Endothelial cell of umbilical vein (primary cell): ENCODE results near the gene HEPH. TPM values are rescaled to one million over a fixed set of nuclear protein-coding genes. Genes with fewer than 3 reads are reported as not detected.

Source experiments
- BruUV-seq: library from RNA; stranded (reverse); fragments of 400-500 nt; replicated peaks from 2 replicates; lab custom pipeline; 2021; lab: Mats Ljungman, UMichigan
- CTCF ChIA-PET: fragments of 300-600, 350-600 bp; sonication (Branson Sonifier 250); formaldehyde crosslinking; loops from one replicate; lab custom pipeline; 2021; ENCODE audit warnings: antibody characterized with exemption, inconsistent platforms; lab: Charles Lee
- POLR2A ChIA-PET: fragments of 300-600, 350-600 bp; sonication (Branson Sonifier 250); formaldehyde crosslinking; loops from one replicate; lab custom pipeline; 2021; ENCODE audit warnings: antibody characterized with exemption, inconsistent platforms; lab: Charles Lee
- DNase-seq: peaks from one replicate; pipeline ENCODE4 v3.0.0-alpha.2; 2011; ENCODE audit warnings: low read depth, low spot score
- FAIRE-seq: peaks from 2 replicates; lab custom pipeline; 2011; peaks lifted over from hg19 to GRCh38; lab: Jason Lieb, UNC
- H2AFZ ChIP-seq: 2 replicates; pipeline ENCODE4 v1.6.0; 2012; ENCODE audit warnings: low read depth, low read length, control low read depth, inconsistent platforms
- H3K27ac ChIP-seq: 2 replicates; pipeline ENCODE4 v1.5.1; 2011; ENCODE audit warnings: low read depth, mild to moderate bottlenecking, control low read depth, low read length, moderate library complexity; ENCODE audit not compliant: insufficient read depth
- H3K27me3 ChIP-seq, 2 experiments: 2 replicates each; pipeline versions ENCODE4 v1.6.0 to v1.6.1; 2011; ENCODE audit warnings: low read length in 2 of 2, mixed read lengths in 1 of 2; ENCODE audit not compliant: control insufficient read depth in 2 of 2, insufficient read depth in 2 of 2
- H3K36me3 ChIP-seq, 2 experiments: 2 replicates in 1 of 2; 3 replicates in 1 of 2; pipeline ENCODE4 v1.5.1; 2011; ENCODE audit warnings: low read length in 2 of 2, mild to moderate bottlenecking in 1 of 2, moderate library complexity in 1 of 2; ENCODE audit not compliant: control insufficient read depth in 2 of 2, insufficient read depth in 2 of 2; ENCODE audit errors: extremely low read depth in 1 of 2
- H3K4me1 ChIP-seq: 3 replicates; pipeline ENCODE4 v1.5.1; 2011; ENCODE audit warnings: mild to moderate bottlenecking, low read length; ENCODE audit not compliant: control insufficient read depth, insufficient read depth; ENCODE audit errors: extremely low read depth
- H3K4me2 ChIP-seq: 2 replicates; pipeline ENCODE4 v1.6.1; 2011; ENCODE audit warnings: low read length, control low read depth, mixed read lengths; ENCODE audit not compliant: insufficient read depth
- H3K4me3 ChIP-seq, 3 experiments: fragments of 200-600 bp in 1 of 3; sonication (generic), shearing (Covaris generic) in 1 of 3; replicated peaks in 1 of 3; 2 replicates each; pipeline ENCODE4 v1.5.1; 2011 to 2016; ENCODE audit warnings: control low read depth in 3 of 3, low read length in 3 of 3, mild to moderate bottlenecking in 2 of 3, inconsistent platforms in 1 of 3, low read depth in 1 of 3, moderate library complexity in 1 of 3; ENCODE audit not compliant: insufficient read depth in 1 of 3
- H3K79me2 ChIP-seq: 2 replicates; pipeline ENCODE4 v1.6.0; 2012; ENCODE audit warnings: low read length, inconsistent platforms; ENCODE audit not compliant: control insufficient read depth, insufficient read depth
- H3K9ac ChIP-seq: replicated peaks from 2 replicates; pipeline ENCODE3; 2011; ENCODE audit warnings: low read length, control low read depth; ENCODE audit not compliant: insufficient read depth; ENCODE audit errors: extremely low read depth
- H3K9me1 ChIP-seq: replicated peaks from 3 replicates; pipeline ENCODE4 v1.6.0; 2011; ENCODE audit warnings: mild to moderate bottlenecking, low read length; ENCODE audit not compliant: control insufficient read depth, insufficient read depth; ENCODE audit errors: extremely low read depth
- H3K9me3 ChIP-seq: replicated peaks from 2 replicates; pipeline ENCODE4 v1.5.1; 2012; ENCODE audit warnings: low read length, inconsistent platforms; ENCODE audit not compliant: control insufficient read depth, insufficient read depth
- H4K20me1 ChIP-seq: replicated peaks from 2 replicates; pipeline ENCODE3; 2011; ENCODE audit warnings: mild to moderate bottlenecking, low read length; ENCODE audit not compliant: control insufficient read depth, insufficient read depth; ENCODE audit errors: extremely low read depth
- EZH2 ChIP-seq: IDR thresholded peaks from 2 replicates; pipeline ENCODE4 v1.6.1; 2012; ENCODE audit warnings: borderline replicate concordance, low read depth, mild to moderate bottlenecking, moderate library complexity, low read length, inconsistent platforms; ENCODE audit not compliant: severe bottlenecking
- FOS ChIP-seq: IDR thresholded peaks from 2 replicates; pipeline ENCODE4 v1.6.1; 2011; ENCODE audit warnings: mild to moderate bottlenecking, low read length, moderate library complexity, borderline replicate concordance; ENCODE audit not compliant: insufficient read depth
- GATA2 ChIP-seq: IDR thresholded peaks from 2 replicates; pipeline ENCODE4 v1.7.0; 2011; ENCODE audit warnings: low read depth, mild to moderate bottlenecking, moderate library complexity, mixed read lengths, low read length; ENCODE audit not compliant: insufficient read length, insufficient read depth
- JUN ChIP-seq: IDR thresholded peaks from 2 replicates; pipeline ENCODE4 v1.6.1; 2011; ENCODE audit warnings: borderline replicate concordance, low read depth; ENCODE audit not compliant: insufficient read length, insufficient read depth
- MAX ChIP-seq: IDR thresholded peaks from 2 replicates; pipeline ENCODE4 v1.6.1; 2011; ENCODE audit not compliant: insufficient read depth, insufficient read length
- MYC ChIP-seq: IDR thresholded peaks from one replicate; pipeline ENCODE4 v1.6.1; 2011; ENCODE audit warnings: mild to moderate bottlenecking, low read depth, low read length
- POLR2A ChIP-seq: IDR thresholded peaks from 2 replicates; pipeline ENCODE4 v1.6.1; 2012; ENCODE audit warnings: low read depth, mild to moderate bottlenecking, control low read depth, low read length
- POLR2AphosphoS5 ChIP-seq: IDR thresholded peaks from 2 replicates; pipeline ENCODE4 v1.6.1; 2012; ENCODE audit warnings: low read depth, mild to moderate bottlenecking, control low read depth, low read length, moderate library complexity; ENCODE audit not compliant: insufficient read depth
- dilution Hi-C: fragments of 300-500 bp; cut with MboI; formaldehyde crosslinking; loops from one replicate; pipeline ENCODE4 v1.15.0; 2019; ENCODE audit warnings: low sequenced_read_pairs; ENCODE audit not compliant: extremely low pct_ligation_motif_present
- intact Hi-C: fragments of 100-400 bp; cut with micrococcal nuclease; formaldehyde crosslinking; loops from one replicate; pipeline ENCODE4 v1.10.0; 2022
- polyA plus RNA-seq, 4 experiments: library from polyadenylated mRNA; depleted of rRNA in 3 of 4; stranded (reverse) in 3 of 4; unstranded in 1 of 4; fragments of >200 nt; gene quantifications; 2 replicates each; pipeline versions ENCODE4 v1.2.1 to v1.2.3, GENCODE V29; 2011 to 2012; ENCODE audit warnings: missing spikeins in 1 of 4
- total RNA-seq: library from RNA; stranded (reverse); gene quantifications from 2 replicates; pipeline ENCODE4 v1.2.3, GENCODE V29; 2021
- TF ChIP-seq, protein P1 (sequence below), 2 donors: IDR thresholded peaks; 1 replicate in 1 of 2; 2 replicates in 1 of 2; pipeline ENCODE4 v1.5.1; 2011; ENCODE audit warnings: low read length in 2 of 2, mild to moderate bottlenecking in 2 of 2, moderate library complexity in 2 of 2, control low read depth in 1 of 2, inconsistent platforms in 1 of 2, low read depth in 1 of 2; ENCODE audit not compliant: insufficient read depth in 1 of 2; ENCODE audit errors: extremely low read depth in 1 of 2

HEPH gene
- total and polyA plus RNA-seq, 2 donors (not counting 3 experiments of a cell fraction or from before 2014, with no cell fraction given) = 0.08 to 0.20 TPM

DNA sequence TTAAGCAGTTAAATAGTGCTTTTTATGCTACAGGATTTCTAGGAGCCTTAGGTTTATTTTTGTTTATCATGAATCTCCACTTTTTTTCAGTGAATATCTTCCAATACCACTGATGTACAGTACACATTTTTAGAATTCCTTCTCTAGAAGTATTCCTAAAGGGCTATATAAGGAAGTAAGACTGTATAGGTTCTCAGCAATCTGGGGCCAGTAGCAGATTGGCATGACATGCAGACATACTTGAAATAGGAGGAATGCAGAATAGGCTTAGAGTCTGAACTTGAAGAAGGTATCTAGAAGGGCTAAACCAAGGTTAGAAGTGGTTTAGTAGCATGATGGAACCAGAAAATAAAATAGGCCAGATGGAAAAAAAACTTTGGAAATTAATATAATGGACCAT lies 29.8 kb downstream of the HEPH start:
- ChIA-PET CTCF (no interaction called here), POLR2A (no interaction called here)
- BruUV-seq = no TSS peak
- H3K36me3 ChIP-seq = no peaks in the 10 kb centered on the region
- H3K9me3 ChIP-seq = no peaks in the 10 kb centered on the region
- no peak overlapping the region for H3K27ac ChIP-seq
- H3K4me2 ChIP-seq = no peak overlapping the region
- H3K9me1 ChIP-seq = no peaks in the 10 kb centered on the region
- intact Hi-C loops (no loop called here), dilution Hi-C loops (no loop called here)
- DNase-seq (no peak), FAIRE-seq (no peak)
- no peak overlapping the region for H2AFZ ChIP-seq
- no peak overlapping the region for H3K9ac ChIP-seq
- TF ChIP-seq EZH2 = no peak
- TF ChIP-seq FOS = no peak
- no peak for TF ChIP-seq GATA2
- no peak for TF ChIP-seq MAX
- TF ChIP-seq POLR2AphosphoS5 = no peak
- TF ChIP-seq JUN = no peak
- no peak for TF ChIP-seq POLR2A
- TF ChIP-seq MYC = no peak
- TF ChIP-seq, protein P1, sequence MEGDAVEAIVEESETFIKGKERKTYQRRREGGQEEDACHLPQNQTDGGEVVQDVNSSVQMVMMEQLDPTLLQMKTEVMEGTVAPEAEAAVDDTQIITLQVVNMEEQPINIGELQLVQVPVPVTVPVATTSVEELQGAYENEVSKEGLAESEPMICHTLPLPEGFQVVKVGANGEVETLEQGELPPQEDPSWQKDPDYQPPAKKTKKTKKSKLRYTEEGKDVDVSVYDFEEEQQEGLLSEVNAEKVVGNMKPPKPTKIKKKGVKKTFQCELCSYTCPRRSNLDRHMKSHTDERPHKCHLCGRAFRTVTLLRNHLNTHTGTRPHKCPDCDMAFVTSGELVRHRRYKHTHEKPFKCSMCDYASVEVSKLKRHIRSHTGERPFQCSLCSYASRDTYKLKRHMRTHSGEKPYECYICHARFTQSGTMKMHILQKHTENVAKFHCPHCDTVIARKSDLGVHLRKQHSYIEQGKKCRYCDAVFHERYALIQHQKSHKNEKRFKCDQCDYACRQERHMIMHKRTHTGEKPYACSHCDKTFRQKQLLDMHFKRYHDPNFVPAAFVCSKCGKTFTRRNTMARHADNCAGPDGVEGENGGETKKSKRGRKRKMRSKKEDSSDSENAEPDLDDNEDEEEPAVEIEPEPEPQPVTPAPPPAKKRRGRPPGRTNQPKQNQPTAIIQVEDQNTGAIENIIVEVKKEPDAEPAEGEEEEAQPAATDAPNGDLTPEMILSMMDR (IDR thresholded peaks at IDR 0.05; ENCODE audit: extremely low read depth in 1 of 2, insufficient read depth in 1 of 2, low read depth in 1 of 2, low read length in 2 of 2) = no peak
- H4K20me1 ChIP-seq = no peaks in the 10 kb centered on the region
- H3K4me3 ChIP-seq = no peak overlapping the region
- H3K27me3 ChIP-seq = no peaks in the 10 kb centered on the region
- no peaks in the 10 kb centered on the region for H3K4me1 ChIP-seq
- no peaks in the 10 kb centered on the region for H3K79me2 ChIP-seq
